ENCODE data around the gene RFTN1.
"Not testable (repeated sequence)": the region's sequence is repeated elsewhere in the genome, so short reads cannot be mapped to it uniquely, and the experiment has no call there.

Gene RFTN1

DNA sequence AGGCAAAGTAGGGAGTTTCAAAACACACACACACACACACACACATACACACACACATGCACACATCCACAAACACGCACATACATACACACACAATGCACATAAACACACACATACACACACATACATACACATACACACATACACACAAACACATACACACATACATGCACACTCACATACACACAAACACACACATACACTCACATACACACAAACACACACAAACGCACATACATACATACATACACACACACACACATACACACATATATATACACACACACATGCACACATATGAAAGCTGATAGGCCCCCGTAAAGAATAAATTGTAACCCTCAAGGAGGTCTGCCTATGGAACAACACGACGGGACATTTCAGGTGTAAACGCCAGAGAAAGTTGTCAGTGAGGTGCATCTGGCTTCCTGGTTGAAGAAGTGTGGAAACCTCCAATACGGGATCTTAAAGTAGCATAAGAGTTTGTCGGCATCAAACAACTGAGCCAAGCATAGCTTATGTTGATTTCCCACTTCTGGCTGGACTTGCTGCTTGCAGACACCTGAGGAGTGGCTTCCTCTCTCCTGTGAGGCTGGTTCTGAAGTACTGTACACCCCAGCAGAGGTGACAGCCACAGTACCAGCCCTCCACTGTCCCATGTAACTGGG, 5.8 kb downstream of the RFTN1 start:
- DNase-seq (ENCODE audit: low spot score) (no peak), FAIRE-seq (no peak)

- no peak for FAIRE-seq
Measured at GRCh38 chr3:16506884-16507577, 6.5 kb downstream of the RFTN1 start.

DNA sequence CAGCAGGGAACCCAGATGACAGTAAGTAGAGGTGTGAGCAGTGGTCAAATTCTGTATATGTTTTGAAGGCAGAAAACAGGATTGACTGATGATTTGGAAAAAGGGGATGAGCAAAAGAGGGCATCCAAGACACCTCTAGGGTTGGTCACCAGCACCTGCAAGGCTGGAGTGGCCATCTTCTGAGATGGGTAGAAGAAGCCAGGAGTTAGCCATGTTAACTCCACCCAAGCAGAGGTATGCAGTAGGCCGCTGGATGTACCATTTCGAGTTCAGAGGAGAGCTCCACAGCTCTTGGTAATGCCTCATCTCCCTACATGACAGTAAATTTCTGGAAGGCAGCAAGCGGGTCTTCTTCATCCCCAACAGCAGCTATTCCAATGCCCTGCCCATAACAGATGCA, 7.0 kb downstream of the RFTN1 start:
- DNase-seq (ENCODE audit: low spot score) = no peak
- FAIRE-seq = no peak

More at GRCh38 chr3:16506884-16507577, 6.5 kb downstream of the RFTN1 start:
- no peak for DNase-seq (ENCODE audit: low spot score)

- FAIRE-seq (no peak), DNase-seq (ENCODE audit: low spot score) (no peak)
Measured at GRCh38 chr3:16504692-16505091, 8.8 kb downstream of the RFTN1 start.

- DNase-seq (ENCODE audit: low spot score) (no peak), FAIRE-seq (no peak)
Measured at GRCh38 chr3:16504242-16504641, 9.3 kb downstream of the RFTN1 start.

DNA sequence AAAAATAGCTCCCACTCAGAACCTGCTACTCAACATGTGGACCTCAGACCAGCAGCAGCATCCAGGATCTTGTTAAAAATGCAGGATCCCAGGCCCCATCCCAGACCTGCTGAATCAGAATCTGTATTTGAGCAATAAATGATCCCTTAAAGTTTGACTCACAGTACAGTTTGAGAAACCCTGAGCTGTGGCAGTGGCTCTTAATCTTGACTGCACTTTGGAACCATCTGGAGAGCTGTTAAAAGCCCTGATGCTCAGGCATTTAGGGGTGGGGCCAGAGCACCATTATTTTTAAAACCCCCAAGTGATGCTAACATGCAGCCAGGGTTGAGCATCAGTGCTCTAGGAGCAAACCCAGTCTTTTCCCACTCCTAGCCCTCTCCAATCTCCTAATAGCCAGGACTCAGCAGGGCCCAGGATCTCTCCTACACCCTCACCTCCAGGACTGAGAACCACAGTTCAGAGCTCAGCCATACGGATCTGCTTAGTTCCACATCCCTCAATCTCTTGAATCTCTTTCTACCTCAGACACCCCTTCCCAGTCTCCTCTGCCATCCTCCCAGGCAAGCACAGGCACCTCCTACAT, 10.2 kb downstream of the RFTN1 start:
- FAIRE-seq = no peak
- no peak for DNase-seq (ENCODE audit: low spot score)

DNA sequence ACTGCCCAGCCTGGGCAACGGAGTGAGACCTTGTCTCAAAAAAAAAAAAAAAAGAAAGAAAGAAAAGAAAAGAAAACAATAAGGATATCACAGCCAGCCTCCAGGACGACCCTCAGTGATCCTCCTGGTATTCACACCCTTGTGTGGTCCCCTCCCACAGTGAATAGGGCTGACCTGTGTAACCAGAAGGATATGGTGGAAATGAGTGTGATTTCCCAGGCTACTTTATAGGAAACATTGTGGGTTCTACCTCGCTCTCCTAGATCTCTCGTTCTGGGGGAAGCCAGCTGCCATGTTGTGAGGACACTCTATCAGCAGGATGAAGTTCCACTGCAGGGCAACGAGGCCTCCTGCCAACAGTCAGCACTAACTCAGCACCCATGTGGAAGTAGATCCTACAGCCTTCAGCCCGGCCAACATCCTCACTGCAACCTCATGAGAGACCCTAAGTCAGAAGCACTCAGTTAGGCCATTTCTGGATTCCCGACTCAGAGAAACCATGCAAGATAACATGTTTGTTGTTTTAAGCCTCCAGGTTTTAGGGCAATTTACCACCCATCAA, 11.1 kb downstream of the RFTN1 start:
- no peak for FAIRE-seq
- DNase-seq (ENCODE audit: low spot score) = no peak

DNA sequence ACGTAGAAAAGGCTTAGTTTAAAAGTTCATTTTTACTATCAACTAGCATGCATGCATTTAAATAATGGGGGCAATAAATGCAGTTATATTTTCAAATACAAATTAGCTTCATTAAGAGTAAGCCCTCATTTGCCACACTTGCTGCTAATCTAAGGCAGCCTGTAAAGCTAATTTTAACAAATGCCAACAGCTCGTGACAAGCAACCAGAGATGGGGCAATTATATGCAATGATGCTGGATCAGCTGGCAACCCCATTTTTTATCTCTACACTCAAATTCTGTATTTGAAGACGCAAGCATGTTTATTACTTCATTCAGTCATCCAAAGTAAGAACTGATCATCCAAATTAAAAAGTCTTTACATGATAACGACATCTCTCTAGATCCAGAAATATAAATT, 12.1 kb downstream of the RFTN1 start:
- FAIRE-seq (no peak), DNase-seq (ENCODE audit: low spot score) (no peak)

DNA sequence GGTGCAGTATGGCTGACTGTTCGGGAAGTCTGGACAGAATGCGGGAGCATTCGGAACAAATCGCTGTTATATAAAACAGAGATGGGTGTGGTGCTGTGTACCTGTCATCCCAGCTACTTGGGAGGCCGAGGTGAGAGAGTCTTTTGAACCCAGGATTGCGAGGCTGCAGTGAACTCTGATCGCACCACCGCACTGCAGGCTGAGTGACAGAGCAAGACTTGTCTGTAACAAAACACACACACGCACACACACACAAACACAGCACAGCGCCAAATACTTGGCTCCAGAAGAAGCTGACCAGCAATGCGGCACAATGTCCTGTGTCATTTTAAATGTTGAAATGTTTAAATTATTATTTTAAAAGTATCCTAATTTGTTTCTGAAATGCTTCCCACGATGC, 12.6 kb downstream of the RFTN1 start:
- no peak for FAIRE-seq
- no peak for DNase-seq (ENCODE audit: low spot score)

DNA sequence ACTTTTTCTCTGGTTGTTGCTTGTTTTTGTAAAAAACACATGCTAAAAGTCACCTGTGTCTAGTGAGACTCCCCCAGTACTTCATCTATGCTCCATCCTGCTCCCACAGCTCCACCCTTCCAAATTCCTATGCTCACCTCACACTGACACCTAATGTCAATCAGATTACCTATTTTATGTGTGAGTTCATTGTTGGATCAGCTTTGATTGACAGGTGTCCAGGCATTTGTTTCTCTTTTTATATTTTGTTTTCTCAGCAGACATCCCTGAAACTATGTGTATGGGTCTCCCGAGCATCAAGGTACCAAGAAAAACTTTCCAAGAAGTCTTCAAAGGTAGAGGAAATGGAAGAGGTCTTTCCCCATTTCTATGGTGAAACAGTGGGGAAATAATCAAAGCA, 13.4 kb downstream of the RFTN1 start:
- FAIRE-seq = no peak
- DNase-seq (ENCODE audit: low spot score) = no peak

DNA sequence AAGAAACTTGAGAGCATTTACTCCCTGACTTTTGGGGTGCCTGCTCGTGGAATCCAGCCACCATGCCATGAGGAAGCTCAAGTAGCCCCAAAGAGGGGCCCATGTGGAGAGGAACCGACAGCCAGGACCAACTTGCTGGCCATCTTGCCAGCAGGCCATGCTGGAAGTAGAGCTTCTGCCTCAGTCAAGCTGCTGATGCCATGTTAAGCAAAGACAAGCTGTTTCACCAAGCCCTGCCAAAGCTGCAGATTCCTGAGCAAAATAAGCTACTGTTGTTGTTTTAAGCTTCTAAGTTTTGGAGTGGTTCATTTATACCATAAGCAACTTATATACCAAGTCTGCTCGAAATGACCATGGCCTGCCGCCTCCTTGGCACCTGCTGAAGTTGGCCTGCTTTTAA, 14.1 kb downstream of the RFTN1 start:
- DNase-seq (ENCODE audit: low spot score) (no peak), FAIRE-seq (no peak)

- DNase-seq (ENCODE audit: low spot score) (no peak), FAIRE-seq (no peak)
Measured at GRCh38 chr3:16498130-16498890, 15.2 kb downstream of the RFTN1 start.

GRCh38 chr3:16496408-16497222, 16.9 kb downstream of the RFTN1 start:
- FAIRE-seq = no peak
- no peak for DNase-seq (ENCODE audit: low spot score)

GRCh38 chr3:16496008-16496407, 17.5 kb downstream of the RFTN1 start:
- DNase-seq (ENCODE audit: low spot score) (no peak), FAIRE-seq (no peak)

GRCh38 chr3:16494814-16495431, 18.6 kb downstream of the RFTN1 start:
- DNase-seq (ENCODE audit: low spot score) (no peak), FAIRE-seq (no peak)

DNA sequence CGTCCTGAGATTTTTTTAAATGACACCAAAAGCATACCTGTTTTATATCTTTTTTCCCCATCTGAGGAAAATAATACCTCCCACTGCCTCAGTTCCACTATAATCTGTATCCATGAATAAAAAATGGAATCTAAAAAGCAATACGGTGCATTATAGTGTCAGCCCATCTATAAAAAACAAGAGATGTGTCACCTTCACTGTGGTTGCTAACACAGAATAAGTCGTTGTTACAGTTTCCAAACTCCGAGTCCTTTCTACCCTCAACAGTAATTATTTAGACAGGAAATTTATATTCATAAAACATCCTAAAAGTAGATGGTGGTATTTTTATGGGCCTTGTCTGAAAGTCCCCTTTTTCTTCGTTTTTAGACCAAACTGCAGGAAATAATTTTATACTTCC, 19.4 kb downstream of the RFTN1 start:
- FAIRE-seq (no peak), DNase-seq (ENCODE audit: low spot score) (no peak)

GRCh38 chr3:16490062-16490619, 23.4 kb downstream of the RFTN1 start:
- FAIRE-seq = no peak
- no peak for DNase-seq (ENCODE audit: low spot score)

DNA sequence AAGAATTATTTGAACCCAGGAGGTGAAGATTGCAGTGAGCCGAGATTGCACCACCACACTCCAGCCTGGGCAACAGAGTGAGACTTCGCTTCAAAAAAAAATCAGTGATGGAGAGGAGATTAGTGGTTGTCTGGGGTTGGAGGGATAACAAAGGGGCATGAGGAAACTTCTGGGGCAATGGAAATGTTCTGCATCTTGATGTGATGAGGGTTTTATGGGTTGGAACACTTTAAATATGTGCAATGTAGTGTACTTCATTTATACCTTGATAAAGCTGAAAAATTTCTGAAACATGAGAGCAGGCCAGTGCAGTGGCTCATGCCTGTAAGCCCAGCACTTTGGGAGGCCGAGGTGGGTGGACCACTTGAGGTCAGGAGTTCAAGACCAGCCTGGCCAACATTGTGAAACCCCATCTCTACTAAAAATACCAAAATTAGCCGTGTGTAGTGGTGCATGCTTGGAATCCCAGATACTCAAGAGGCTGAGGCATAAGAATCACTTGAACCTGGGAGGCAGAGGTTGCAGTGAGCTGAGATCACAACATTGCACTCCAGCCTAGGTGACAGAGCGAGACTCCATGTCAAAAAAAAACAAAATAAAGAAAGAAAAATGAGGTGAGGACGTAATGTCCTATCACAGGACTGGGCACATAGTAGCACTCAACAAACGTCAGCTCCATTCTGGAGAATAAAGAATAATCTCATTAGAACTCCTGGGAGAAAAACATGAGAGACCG, 24.0 kb downstream of the RFTN1 start:
- DNase-seq (ENCODE audit: low spot score); FAIRE-seq: not testable (repeated sequence)

- no peak for FAIRE-seq
- no peak for DNase-seq (ENCODE audit: low spot score)
Measured at GRCh38 chr3:16488637-16489036, 24.9 kb downstream of the RFTN1 start.

Measured in RCC 7860 (cell line).